H1 (cell line): Measurements from ENCODE around the gene MRPS34.

Experiments used
- CEBPB ChIP-seq: IDR thresholded peaks from 2 replicates; pipeline ENCODE4 v1.6.1; 2012; ENCODE audit warnings: low read depth, low read length
- CTCF ChIP-seq, 3 experiments: IDR thresholded peaks; 1 replicate in 2 of 3; 2 replicates in 1 of 3; pipeline versions ENCODE4 v1.5.1 to v1.6.1; 2011; ENCODE audit warnings: low read length in 3 of 3, mild to moderate bottlenecking in 3 of 3, inconsistent platforms in 2 of 3, low read depth in 1 of 3, moderate library complexity in 1 of 3; ENCODE audit not compliant: insufficient read depth in 1 of 3; ENCODE audit errors: control extremely low read depth in 1 of 3
- EZH2 ChIP-seq: fragments of 200-600 bp; sonication (generic); IDR thresholded peaks from 2 replicates; pipeline ENCODE4 v1.7.1; 2012; ENCODE audit warnings: low read depth, mild to moderate bottlenecking, moderate library complexity, low read length, inconsistent platforms; ENCODE audit not compliant: severe bottlenecking
- GABPA ChIP-seq: IDR thresholded peaks from 2 replicates; pipeline ENCODE4 v1.6.1; 2011; ENCODE audit warnings: mild to moderate bottlenecking, low read length, moderate library complexity, borderline replicate concordance; ENCODE audit not compliant: insufficient read depth
- POLR2AphosphoS5 ChIP-seq: IDR thresholded peaks from 2 replicates; pipeline ENCODE4 v1.6.1; 2011; ENCODE audit warnings: low read depth, low read length
- RFX5 ChIP-seq: IDR thresholded peaks from 2 replicates; pipeline ENCODE4 v1.6.1; 2011; ENCODE audit warnings: low read depth, low read length, improper control_type of control experiment, borderline replicate concordance
- TAF1 ChIP-seq: IDR thresholded peaks from 2 replicates; pipeline ENCODE4 v1.6.1; 2011; ENCODE audit warnings: mild to moderate bottlenecking, low read depth, low read length

- TF ChIP-seq EZH2 (no peak), CTCF (IDR thresholded peaks at IDR 0.05; ENCODE audit: control extremely low read depth in 1 of 3, insufficient read depth in 1 of 3, low read depth in 1 of 3, low read length in 3 of 3) (no peak), GABPA (no peak), POLR2AphosphoS5 (no peak), TAF1 (no peak), CEBPB (no peak), RFX5 (no peak)
Observed at GRCh38 chr16:1817276-1817589, 44.3 kb upstream of the MRPS34 start.
